Suprapubic skin (tissue), 4 donors: Measurements from ENCODE around the gene SMAP1. TPM values are rescaled to one million over a fixed set of nuclear protein-coding genes. Genes with fewer than 3 reads are reported as not detected.
"Not testable (repeated sequence)": the region's sequence is repeated elsewhere in the genome, so short reads cannot be mapped to it uniquely, and the experiment has no call there.

Experiments
- DNase-seq, 2 donors: peaks; one replicate each; pipeline ENCODE4 v3.0.0-alpha.2; 2019; ENCODE audit warnings: low spot score in 2 of 2
- H3K27ac ChIP-seq: fragments of 200-600 bp; sonication (generic); one replicate; pipeline ENCODE4 v1.5.1; 2019
- H3K27me3 ChIP-seq: fragments of 200-600 bp; sonication (generic); one replicate; pipeline ENCODE4 v1.5.1; 2019
- H3K36me3 ChIP-seq: fragments of 200-600 bp; sonication (generic); one replicate; pipeline ENCODE4 v1.5.1; 2019
- H3K4me1 ChIP-seq: fragments of 200-600 bp; sonication (generic); one replicate; pipeline ENCODE4 v1.5.1; 2019
- H3K4me3 ChIP-seq: fragments of 200-600 bp; sonication (generic); one replicate; pipeline ENCODE4 v1.5.1; 2019; ENCODE audit warnings: mild to moderate bottlenecking
- H3K9me3 ChIP-seq: fragments of 200-600 bp; sonication (generic); one replicate; pipeline ENCODE4 v1.5.1; 2019
- CTCF ChIP-seq, 2 donors: fragments of 200-600 bp in 1 of 2; fragments of 450-650 bp in 1 of 2; sonication (generic) in 1 of 2; IDR thresholded peaks; one replicate each; pipeline ENCODE4 v1.5.1; 2016 to 2019; ENCODE audit warnings: antibody characterized with exemption in 2 of 2, mild to moderate bottlenecking in 1 of 2, moderate library complexity in 1 of 2
- EP300 ChIP-seq: sonication (generic); formaldehyde crosslinking; IDR thresholded peaks from one replicate; pipeline ENCODE4 v1.6.1; 2017; ENCODE audit warnings: antibody characterized with exemption
- POLR2A ChIP-seq, 2 donors: fragments of 450-650 bp; IDR thresholded peaks; one replicate each; pipeline ENCODE4 v1.6.1; 2017; ENCODE audit warnings: antibody characterized with exemption in 2 of 2, mild to moderate bottlenecking in 2 of 2, moderate library complexity in 2 of 2
- POLR2AphosphoS5 ChIP-seq, 3 donors: sonication (generic); formaldehyde crosslinking; IDR thresholded peaks; one replicate each; pipeline ENCODE4 v1.6.1; 2017; ENCODE audit warnings: antibody characterized with exemption in 3 of 3
- WGBS: methylation state at CpG from one replicate; pipeline ENCODE4 v1.1.5; 2018; 5-methylcytosine and 5-hydroxymethylcytosine counted together
- total RNA-seq, 4 donors: library from RNA; depleted of rRNA; stranded (reverse); fragments of >200 nt; gene quantifications; one replicate each; pipeline ENCODE4 v1.1.0, GENCODE V29; 2016

The SMAP1 gene
- total RNA-seq, 4 donors from 2014 or later, result 28.8 to 39.1 (median 30.8) TPM

GRCh38 chr6:70739534-70739933, 71.9 kb downstream of the SMAP1 start:
- Histone ChIP-seq H3K36me3 (peaks cover 14% of the 10 kb centered on the region), H3K4me1 (no peaks in the 10 kb centered on the region), H3K9me3 (no peaks in the 10 kb centered on the region), H3K4me3 (no peak overlapping the region), H3K27me3 (no peaks in the 10 kb centered on the region), H3K27ac (no peak overlapping the region)
- no peak for DNase-seq
- WGBS, result 95% methylated on average over 2 of the region's 2 CpGs
- TF ChIP-seq CTCF (IDR thresholded peaks at IDR 0.05), result no peak
- no peak for TF ChIP-seq POLR2A (IDR thresholded peaks at IDR 0.05)
- no peak for TF ChIP-seq EP300
- TF ChIP-seq POLR2AphosphoS5 (IDR thresholded peaks at IDR 0.05), result no peak

DNA sequence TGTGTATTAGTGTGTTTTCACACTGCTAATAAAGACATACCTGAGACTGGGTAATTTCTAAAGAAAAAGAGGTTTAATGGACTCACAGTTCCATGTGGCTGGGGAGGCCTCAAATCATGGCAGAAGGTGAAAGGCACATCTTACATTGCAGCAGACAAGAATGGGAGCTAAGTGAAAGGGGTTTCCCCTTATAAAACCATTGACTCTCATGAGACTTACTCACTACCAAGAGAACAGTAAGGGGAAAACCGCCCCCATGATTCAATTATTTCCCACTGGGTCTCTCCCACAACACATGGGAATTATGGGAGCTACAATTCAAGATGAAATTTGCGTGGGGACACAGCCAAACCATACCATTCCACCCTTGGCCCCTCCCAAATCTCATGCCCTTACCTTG, 73.1 kb downstream of the SMAP1 start:
- H3K36me3 ChIP-seq, result peaks cover 11% of the 10 kb centered on the region
- not testable (repeated sequence) for H3K27ac ChIP-seq, H3K4me1 ChIP-seq, H3K9me3 ChIP-seq, H3K4me3 ChIP-seq, DNase-seq, H3K27me3 ChIP-seq
- WGBS, result 92% methylated on average over 2 of the region's 2 CpGs

DNA sequence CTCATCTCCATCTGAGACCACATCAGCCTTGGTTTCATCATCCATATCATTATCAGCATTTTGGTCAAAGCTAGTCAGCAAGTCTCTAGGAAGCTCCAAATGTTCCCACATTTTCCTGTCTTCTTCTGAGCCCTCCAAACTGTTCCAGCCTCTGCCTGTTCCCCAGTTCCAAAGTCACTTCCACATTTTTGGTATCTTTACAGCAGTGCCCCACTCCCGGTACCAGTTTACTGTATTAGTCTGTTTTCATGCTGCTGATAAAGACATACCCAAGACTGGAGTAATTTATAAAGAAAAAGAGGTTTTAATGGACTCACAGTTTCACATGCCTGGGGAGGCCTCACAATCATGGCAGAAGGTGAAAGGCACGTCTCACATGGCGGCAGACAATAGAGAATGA, 74.8 kb downstream of the SMAP1 start:
- peaks cover 11% of the 10 kb centered on the region for H3K36me3 ChIP-seq
- H3K27ac ChIP-seq, H3K4me3 ChIP-seq, H3K27me3 ChIP-seq, H3K4me1 ChIP-seq, H3K9me3 ChIP-seq, DNase-seq: not testable (repeated sequence)
- 94% methylated on average over 3 of the region's 3 CpGs for WGBS

DNA sequence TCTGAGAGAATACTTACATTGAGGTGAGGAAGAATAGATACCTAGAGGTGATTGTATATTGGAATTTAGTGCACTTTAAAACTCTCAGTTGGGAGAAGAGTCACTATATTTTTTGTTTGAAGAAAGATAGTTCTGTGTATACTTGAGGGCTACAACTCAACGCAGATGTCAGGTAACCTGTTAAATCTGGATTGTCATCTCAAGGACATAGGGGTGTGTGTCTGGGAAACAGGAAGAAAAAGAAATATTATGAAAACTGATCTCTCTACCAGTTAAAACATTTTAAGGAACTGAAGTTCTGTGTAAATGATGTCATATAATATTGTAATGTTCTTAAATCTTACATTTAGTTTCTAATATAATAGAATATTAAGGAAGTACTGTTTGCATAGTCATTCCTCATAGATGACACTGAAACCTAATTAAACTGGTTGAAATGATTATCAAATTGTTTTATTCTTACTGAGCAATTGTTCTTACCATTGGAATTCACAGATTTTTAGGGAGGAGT, 86.2 kb downstream of the SMAP1 start:
- H3K4me1 ChIP-seq, result no peaks in the 10 kb centered on the region
- no peak for TF ChIP-seq EP300
- no peak for TF ChIP-seq POLR2A (IDR thresholded peaks at IDR 0.05)
- no peaks in the 10 kb centered on the region for H3K9me3 ChIP-seq
- no peak overlapping the region for H3K27ac ChIP-seq
- peaks cover 5% of the 10 kb centered on the region for H3K36me3 ChIP-seq
- no peaks in the 10 kb centered on the region for H3K27me3 ChIP-seq
- 83% methylated on average over 1 of the region's 1 CpG for WGBS
- DNase-seq, result no peak
- H3K4me3 ChIP-seq, result no peak overlapping the region

DNA sequence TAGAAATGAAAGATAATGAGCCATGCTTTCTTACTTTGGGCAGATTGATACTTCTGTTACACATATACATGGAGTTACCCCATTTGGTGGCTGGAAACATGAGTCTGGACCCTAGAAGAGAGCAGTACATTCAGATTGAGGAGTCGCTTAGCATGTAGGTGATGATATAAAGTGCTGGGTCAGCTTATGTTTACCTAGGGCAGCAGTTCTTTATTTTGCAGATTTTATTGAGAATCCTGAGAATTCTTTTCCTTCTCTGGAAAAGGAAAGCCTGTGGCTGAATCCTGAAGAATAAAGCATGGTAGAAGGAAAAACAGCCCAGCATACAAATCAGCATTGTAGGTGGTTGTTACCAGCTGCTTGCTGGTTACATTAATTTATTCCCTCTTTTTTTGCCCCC, 91.2 kb downstream of the SMAP1 start:
- H3K4me3 ChIP-seq, result no peak overlapping the region
- TF ChIP-seq POLR2A (IDR thresholded peaks at IDR 0.05), result no peak
- TF ChIP-seq CTCF (IDR thresholded peaks at IDR 0.05), result no peak
- no peak for TF ChIP-seq POLR2AphosphoS5 (IDR thresholded peaks at IDR 0.05)
- no peak for TF ChIP-seq EP300
- H3K9me3 ChIP-seq, result no peaks in the 10 kb centered on the region
- H3K4me1 ChIP-seq, result no peaks in the 10 kb centered on the region
- WGBS, result 56% methylated on average over 1 of the region's 1 CpG
- H3K27ac ChIP-seq, result no peak overlapping the region
- no peak for DNase-seq
- peaks cover 5% of the 10 kb centered on the region for H3K36me3 ChIP-seq
- no peaks in the 10 kb centered on the region for H3K27me3 ChIP-seq

GRCh38 chr6:70763754-70764510, 96.2 kb downstream of the SMAP1 start:
- Histone ChIP-seq H3K4me1 (no peaks in the 10 kb centered on the region), H3K27ac (no peak overlapping the region), H3K9me3 (no peaks in the 10 kb centered on the region), H3K36me3 (no peaks in the 10 kb centered on the region), H3K4me3 (no peak overlapping the region), H3K27me3 (no peaks in the 10 kb centered on the region)
- 75% methylated on average over 4 of the region's 4 CpGs for WGBS
- TF ChIP-seq POLR2A (IDR thresholded peaks at IDR 0.05), result no peak
- TF ChIP-seq POLR2AphosphoS5 (IDR thresholded peaks at IDR 0.05), result no peak
- no peak for TF ChIP-seq CTCF (IDR thresholded peaks at IDR 0.05)
- no peak for TF ChIP-seq EP300
- no peak for DNase-seq

GRCh38 chr6:70764706-70765105, 97.0 kb downstream of the SMAP1 start:
- 81% methylated on average over 4 of the region's 4 CpGs for WGBS
- no peak overlapping the region for H3K27ac ChIP-seq
- DNase-seq, result no peak
- no peaks in the 10 kb centered on the region for H3K27me3 ChIP-seq
- no peak overlapping the region for H3K4me3 ChIP-seq
- TF ChIP-seq CTCF (IDR thresholded peaks at IDR 0.05) (no peak), POLR2A (IDR thresholded peaks at IDR 0.05) (no peak)
- H3K4me1 ChIP-seq, result no peaks in the 10 kb centered on the region
- no peaks in the 10 kb centered on the region for H3K36me3 ChIP-seq
- H3K9me3 ChIP-seq, result no peaks in the 10 kb centered on the region

DNA sequence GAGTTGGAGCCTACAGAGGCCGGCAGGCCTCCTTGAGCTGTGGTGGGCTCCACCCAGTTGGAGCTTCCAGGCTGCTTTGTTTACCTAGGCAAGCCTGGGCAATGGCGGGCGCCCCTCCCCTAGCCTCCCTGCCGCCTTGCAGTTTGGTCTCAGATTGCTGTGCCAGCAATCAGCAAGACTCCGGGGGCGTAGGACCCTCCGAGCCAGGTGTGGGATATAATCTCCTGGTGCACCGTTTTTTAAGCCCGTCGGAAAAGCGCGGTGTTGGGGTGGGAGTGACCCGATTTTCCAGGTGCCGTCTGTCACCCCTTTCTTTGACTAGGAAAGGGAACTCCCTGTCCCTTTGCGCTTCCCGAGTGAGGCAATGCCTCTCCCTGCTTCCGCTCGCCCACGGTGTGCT, 103.7 kb downstream of the SMAP1 start:
- H3K4me1 ChIP-seq, H3K9me3 ChIP-seq, H3K27ac ChIP-seq, H3K4me3 ChIP-seq, H3K36me3 ChIP-seq, H3K27me3 ChIP-seq: not testable (repeated sequence)
- 96% methylated on average over 19 of the region's 19 CpGs for WGBS
- peak in 1 of 2 donors; percentile 76 for DNase-seq
